Ovary (tissue), 3 donors: ENCODE data around the gene WNT11.

Source experiments
- CTCF ChIP-seq, 3 donors: fragments of 450-650 bp in 2 of 3; fragments of 200-600 bp in 1 of 3; IDR thresholded peaks; one replicate each; pipeline versions ENCODE4 v1.5.1 to v1.8.0; 2016 to 2022; ENCODE audit warnings: antibody characterized with exemption in 3 of 3, mild to moderate bottlenecking in 1 of 3
- EP300 ChIP-seq: sonication (generic); formaldehyde crosslinking; IDR thresholded peaks from one replicate; pipeline ENCODE4 v1.6.1; 2017; ENCODE audit warnings: antibody characterized with exemption
- POLR2A ChIP-seq: fragments of 450-650 bp; IDR thresholded peaks from one replicate; pipeline ENCODE4 v1.6.1; 2017; ENCODE audit warnings: antibody characterized with exemption, mild to moderate bottlenecking, moderate library complexity
- donor health status: DM: no; HTN: no; CAD: no.

- TF ChIP-seq EP300: no peak
- no peak for TF ChIP-seq POLR2A
- TF ChIP-seq CTCF (IDR thresholded peaks at IDR 0.05): no peak
These were observed 2.4 kb downstream of the WNT11 start for GRCh38 chr11:76203937-76204336.
